ENCODE results near the gene BMP10. TPM values are rescaled to one million over a fixed set of nuclear protein-coding genes. Genes with fewer than 3 reads are reported as not detected.

BMP10 gene
- total RNA-seq, 2 donors from 2014 or later, result not detected

DNA sequence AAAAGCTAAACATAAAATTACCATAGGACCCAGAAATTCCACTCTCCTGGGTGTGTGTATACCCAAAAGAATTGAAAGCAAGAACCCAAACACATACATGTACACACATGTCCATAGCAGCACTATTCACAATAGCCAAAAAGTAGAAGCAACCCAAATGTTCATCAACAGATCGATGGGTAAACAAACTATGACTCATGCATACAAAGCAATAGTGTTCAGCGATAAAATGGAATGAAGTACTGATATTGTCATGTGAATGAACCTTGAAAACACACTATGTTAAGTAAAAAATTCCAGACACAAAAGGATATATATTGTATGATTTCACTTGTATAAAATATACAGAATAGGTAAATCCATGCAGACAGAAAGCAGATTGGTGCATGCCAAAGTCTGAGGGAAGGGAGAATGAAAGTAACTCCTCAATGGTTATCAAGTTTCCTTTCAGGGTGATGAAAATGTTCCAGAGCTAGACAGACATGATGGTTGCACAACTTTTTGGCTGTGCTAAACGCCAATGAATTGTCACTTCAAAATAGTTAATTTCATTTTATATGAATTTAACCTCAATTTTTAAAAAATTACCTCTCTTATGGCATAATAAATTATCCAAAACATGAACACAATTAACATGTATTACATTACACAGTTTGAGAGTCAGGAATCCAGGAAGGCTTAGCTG is 46.0 kb upstream of the BMP10 start:
- H3K9me3 Mint-ChIP-seq, result no peaks in the 10 kb centered on the region
- no peaks in the 10 kb centered on the region for H3K27me3 Mint-ChIP-seq (ENCODE audit: insufficient read depth)

DNA sequence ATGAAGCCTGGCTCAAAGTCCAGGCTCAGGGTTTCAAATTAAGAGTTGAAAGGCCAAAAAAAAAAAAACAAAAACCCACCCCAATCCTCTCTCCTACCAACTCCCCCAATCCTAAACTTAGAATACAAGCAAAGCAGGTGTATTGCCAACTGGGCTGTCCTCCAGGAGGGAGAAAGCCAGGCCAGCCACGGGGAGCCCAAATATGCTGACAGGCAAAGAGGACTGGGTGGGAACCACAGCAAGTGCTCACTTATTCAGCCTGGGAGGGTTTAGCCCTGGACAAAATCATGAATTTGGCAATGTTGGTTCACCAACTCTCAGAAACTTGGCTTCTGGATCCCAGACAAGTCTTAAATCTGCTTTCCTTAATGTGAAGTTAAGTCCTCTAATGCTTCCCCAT is 45.0 kb upstream of the BMP10 start:
- H3K36me3 ChIP-seq (ENCODE audit: control insufficient read depth, insufficient read depth, low read length), result no peaks in the 10 kb centered on the region
- H3K9ac ChIP-seq (ENCODE audit: extremely low read depth, low read length, poor library complexity, severe bottlenecking), result no peak overlapping the region
- no peak for DNase-seq
- H3K27me3 ChIP-seq (ENCODE audit: control insufficient read depth, insufficient read depth, low read length, poor library complexity, severe bottlenecking), result no peaks in the 10 kb centered on the region
- 71 to 89% methylated on average over 1 of the region's 1 CpG for WGBS, 2 experiments (ENCODE audit: insufficient coverage in 1 of 2, insufficient read length in 1 of 2)
- H3K9me3 ChIP-seq (ENCODE audit: control insufficient read depth, low read length), result no peaks in the 10 kb centered on the region
- H3K4me1 ChIP-seq (ENCODE audit: control insufficient read depth, insufficient read depth, low read length), result no peaks in the 10 kb centered on the region
- H3K27ac ChIP-seq (ENCODE audit: low read depth, low read length), result no peak overlapping the region
- no peaks in the 10 kb centered on the region for H3K9me3 Mint-ChIP-seq
- no peak for TF ChIP-seq CTCF (conservative IDR thresholded peaks at IDR 0.05)
- H3K27ac Mint-ChIP-seq, result no peak overlapping the region
- H3K27me3 Mint-ChIP-seq (ENCODE audit: insufficient read depth), result no peaks in the 10 kb centered on the region
- no peak overlapping the region for H3K4me3 Mint-ChIP-seq
- no peaks in the 10 kb centered on the region for H3K36me3 Mint-ChIP-seq (ENCODE audit: low read depth)
- H3K4me3 ChIP-seq (ENCODE audit: low read length), result no peak overlapping the region
- peaks cover 8% of the 10 kb centered on the region for H3K4me1 Mint-ChIP-seq

More for the DNA sequence above, 46.0 kb upstream of the BMP10 start:
- Mint-ChIP-seq H3K36me3 (ENCODE audit: low read depth) (no peaks in the 10 kb centered on the region), H3K4me1 (peaks cover 8% of the 10 kb centered on the region), H3K4me3 (no peak overlapping the region), H3K27ac (no peak overlapping the region)
- no peaks in the 10 kb centered on the region for H3K36me3 ChIP-seq (ENCODE audit: control insufficient read depth, insufficient read depth, low read length)
- TF ChIP-seq CTCF (conservative IDR thresholded peaks at IDR 0.05), result no peak
- H3K9ac ChIP-seq (ENCODE audit: extremely low read depth, low read length, poor library complexity, severe bottlenecking), result no peak overlapping the region
- no peaks in the 10 kb centered on the region for H3K9me3 ChIP-seq (ENCODE audit: control insufficient read depth, low read length)
- no peaks in the 10 kb centered on the region for H3K27me3 ChIP-seq (ENCODE audit: control insufficient read depth, insufficient read depth, low read length, poor library complexity, severe bottlenecking)
- no peak overlapping the region for H3K4me3 ChIP-seq (ENCODE audit: low read length)
- no peaks in the 10 kb centered on the region for H3K4me1 ChIP-seq (ENCODE audit: control insufficient read depth, insufficient read depth, low read length)
- WGBS, 2 experiments (ENCODE audit: insufficient coverage in 1 of 2, insufficient read length in 1 of 2), result 83 to 100% methylated on average over 2 to 3 of the region's 3 CpGs
- no peak overlapping the region for H3K27ac ChIP-seq (ENCODE audit: low read depth, low read length)
- no peak for DNase-seq

GRCh38 chr2:68915393-68915792 is 44.2 kb upstream of the BMP10 start:
- no peaks in the 10 kb centered on the region for H3K36me3 ChIP-seq (ENCODE audit: control insufficient read depth, insufficient read depth, low read length)
- H3K9me3 ChIP-seq (ENCODE audit: control insufficient read depth, low read length), result no peaks in the 10 kb centered on the region
- Mint-ChIP-seq H3K4me1 (peaks cover 9% of the 10 kb centered on the region), H3K36me3 (ENCODE audit: low read depth) (no peaks in the 10 kb centered on the region), H3K27ac (no peak overlapping the region), H3K27me3 (ENCODE audit: insufficient read depth) (no peaks in the 10 kb centered on the region), H3K4me3 (no peak overlapping the region), H3K9me3 (no peaks in the 10 kb centered on the region)
- H3K27me3 ChIP-seq (ENCODE audit: control insufficient read depth, insufficient read depth, low read length, poor library complexity, severe bottlenecking), result no peaks in the 10 kb centered on the region
- no peak overlapping the region for H3K27ac ChIP-seq (ENCODE audit: low read depth, low read length)
- DNase-seq, result no peak
- no peak overlapping the region for H3K9ac ChIP-seq (ENCODE audit: extremely low read depth, low read length, poor library complexity, severe bottlenecking)
- no peak overlapping the region for H3K4me3 ChIP-seq (ENCODE audit: low read length)
- 92 to 97% methylated on average over 4 of the region's 4 CpGs for WGBS, 2 experiments (ENCODE audit: insufficient coverage in 1 of 2, insufficient read length in 1 of 2)
- no peaks in the 10 kb centered on the region for H3K4me1 ChIP-seq (ENCODE audit: control insufficient read depth, insufficient read depth, low read length)
- no peak for TF ChIP-seq CTCF (conservative IDR thresholded peaks at IDR 0.05)

Data from endodermal cell (in vitro differentiated cells).